ENCODE data around the gene CDH8. TPM values are rescaled to one million over a fixed set of nuclear protein-coding genes. Genes with fewer than 3 reads are reported as not detected.

The CDH8 gene
- total RNA-seq, 1 experiment from 2014 or later, result not detected

DNA sequence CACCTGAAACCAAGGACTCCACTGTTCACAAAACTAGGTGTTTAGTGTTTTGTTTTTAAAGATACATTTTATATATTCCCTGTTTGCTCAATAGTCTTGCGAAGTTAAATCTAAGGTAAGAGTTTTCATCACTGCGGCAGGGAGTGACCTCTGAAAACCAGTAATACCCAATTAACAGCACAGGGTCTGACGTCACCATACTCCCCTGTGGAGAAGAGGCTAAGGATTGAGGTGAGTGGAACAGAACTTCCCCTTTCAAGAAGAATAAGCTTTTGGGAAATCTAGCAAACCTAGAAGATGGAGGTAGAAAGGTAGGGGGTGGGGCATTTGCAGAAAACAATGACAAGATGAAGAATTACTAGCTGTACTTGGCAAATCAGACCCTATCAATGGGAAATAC, 120.7 kb downstream of the CDH8 start:
- H3K9me3 ChIP-seq, result no peaks in the 10 kb centered on the region
- no peaks in the 10 kb centered on the region for H3K27me3 ChIP-seq
- DNase-seq, result no peak
- no peak overlapping the region for H3K4me3 ChIP-seq
- H3K36me3 ChIP-seq, result no peaks in the 10 kb centered on the region

DNA sequence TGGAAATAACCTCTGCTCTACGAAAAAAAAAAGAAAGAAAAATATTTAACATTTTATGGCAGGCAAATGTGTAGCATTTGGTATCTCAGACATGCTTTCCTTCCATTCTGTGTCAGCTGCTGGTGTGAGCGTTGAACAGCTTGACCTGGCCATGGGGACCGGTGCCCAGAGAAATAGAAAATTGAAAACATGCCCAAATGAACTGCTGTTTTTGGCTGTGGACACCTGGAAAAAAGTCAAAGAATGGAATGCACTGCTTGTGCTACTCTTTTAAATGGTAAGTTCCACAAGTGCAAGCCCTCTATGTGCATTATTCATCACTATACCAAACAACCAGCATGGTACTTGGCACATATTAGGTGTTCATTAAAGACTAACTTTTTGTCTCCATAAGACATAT, 127.2 kb downstream of the CDH8 start:
- Histone ChIP-seq H3K9me3 (no peaks in the 10 kb centered on the region), H3K27me3 (no peaks in the 10 kb centered on the region), H3K36me3 (no peaks in the 10 kb centered on the region), H3K4me3 (no peak overlapping the region)
- DNase-seq, result peak; percentile 52

GRCh38 chr16:61908426-61908825, 127.8 kb downstream of the CDH8 start:
- no peak for DNase-seq
- Histone ChIP-seq H3K27me3 (no peaks in the 10 kb centered on the region), H3K9me3 (no peaks in the 10 kb centered on the region), H3K36me3 (no peaks in the 10 kb centered on the region), H3K4me3 (no peak overlapping the region)

GRCh38 chr16:61901689-61902088, 134.5 kb downstream of the CDH8 start:
- H3K4me3 ChIP-seq, result no peak overlapping the region
- DNase-seq, result no peak
- no peaks in the 10 kb centered on the region for H3K9me3 ChIP-seq
- H3K27me3 ChIP-seq, result no peaks in the 10 kb centered on the region
- no peaks in the 10 kb centered on the region for H3K36me3 ChIP-seq

DNA sequence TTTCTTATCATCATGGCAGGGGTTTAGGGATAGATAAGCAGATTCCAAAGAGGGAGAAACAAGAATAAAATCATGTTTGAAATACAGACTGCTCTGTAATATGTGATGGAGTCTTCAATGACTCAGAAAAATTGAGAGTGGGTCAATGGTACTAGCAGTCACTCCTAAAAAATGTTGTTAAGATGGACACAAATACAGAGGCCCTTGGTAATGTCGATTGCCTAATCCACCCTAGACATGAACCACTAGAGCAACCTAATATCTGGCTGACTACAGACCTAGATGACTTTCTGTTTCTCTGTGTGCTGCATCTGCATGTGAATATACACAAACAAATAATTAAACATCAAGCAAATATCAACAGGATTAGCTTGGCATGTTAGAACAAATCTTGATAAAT, 135.8 kb downstream of the CDH8 start:
- DNase-seq, result peak; percentile 21
- H3K36me3 ChIP-seq, result no peaks in the 10 kb centered on the region
- H3K9me3 ChIP-seq, result no peaks in the 10 kb centered on the region
- H3K27me3 ChIP-seq, result no peaks in the 10 kb centered on the region
- H3K4me3 ChIP-seq, result no peak overlapping the region

DNA sequence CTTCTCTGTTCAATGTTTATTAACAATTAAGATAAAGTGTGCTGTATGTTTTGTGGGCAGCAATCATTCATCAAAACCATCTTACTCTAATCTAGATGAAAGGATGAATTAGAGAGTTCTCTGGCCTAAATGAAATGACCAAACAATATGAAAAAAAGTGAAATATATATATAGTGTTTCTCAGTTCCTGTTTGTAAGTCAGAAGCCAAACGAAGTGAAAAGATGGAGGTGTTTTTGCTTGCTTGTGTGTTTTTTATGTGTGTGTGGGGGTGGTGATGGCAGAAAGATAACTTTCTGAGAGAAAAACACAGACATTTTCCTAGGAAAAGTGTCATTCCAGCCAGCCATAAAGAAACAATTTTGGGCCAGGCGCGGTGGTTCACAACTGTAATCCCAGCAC, 138.6 kb downstream of the CDH8 start:
- no peak for DNase-seq
- H3K36me3 ChIP-seq, result no peaks in the 10 kb centered on the region
- H3K4me3 ChIP-seq, result no peak overlapping the region
- no peaks in the 10 kb centered on the region for H3K27me3 ChIP-seq
- H3K9me3 ChIP-seq, result no peaks in the 10 kb centered on the region

GRCh38 chr16:61892531-61892930, 143.7 kb downstream of the CDH8 start:
- H3K36me3 ChIP-seq, result no peaks in the 10 kb centered on the region
- no peaks in the 10 kb centered on the region for H3K27me3 ChIP-seq
- no peak overlapping the region for H3K4me3 ChIP-seq
- H3K9me3 ChIP-seq, result no peaks in the 10 kb centered on the region
- DNase-seq, result no peak

- Histone ChIP-seq H3K36me3 (no peaks in the 10 kb centered on the region), H3K9me3 (no peaks in the 10 kb centered on the region), H3K27me3 (no peaks in the 10 kb centered on the region), H3K4me3 (no peak overlapping the region)
- DNase-seq, result no peak
These were observed 144.8 kb downstream of the CDH8 start for GRCh38 chr16:61891460-61891859.

DNA sequence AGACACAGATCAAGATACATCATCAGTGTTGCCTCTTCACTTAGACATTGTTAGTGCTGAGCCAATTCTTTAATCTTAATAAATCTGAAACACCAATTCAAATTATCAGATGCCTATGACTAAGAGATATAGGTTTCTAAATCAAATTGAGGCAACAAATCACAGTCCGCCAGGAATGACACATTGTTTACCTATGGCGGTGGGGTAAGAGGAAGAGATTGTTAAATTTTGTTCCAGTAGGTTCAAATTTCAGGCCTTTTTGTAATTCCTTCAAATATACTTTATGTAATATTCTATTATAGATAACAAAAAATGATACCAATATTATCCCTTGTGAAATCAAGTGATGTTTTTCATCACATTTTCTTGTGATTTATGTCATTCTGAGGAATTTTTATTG, 145.9 kb downstream of the CDH8 start:
- H3K36me3 ChIP-seq, result no peaks in the 10 kb centered on the region
- H3K9me3 ChIP-seq, result no peaks in the 10 kb centered on the region
- H3K27me3 ChIP-seq, result no peaks in the 10 kb centered on the region
- H3K4me3 ChIP-seq, result no peak overlapping the region
- no peak for DNase-seq

GRCh38 chr16:61887903-61888302, 148.3 kb downstream of the CDH8 start:
- no peaks in the 10 kb centered on the region for H3K27me3 ChIP-seq
- no peaks in the 10 kb centered on the region for H3K36me3 ChIP-seq
- no peak overlapping the region for H3K4me3 ChIP-seq
- peak; percentile 60 for DNase-seq
- no peaks in the 10 kb centered on the region for H3K9me3 ChIP-seq

- Histone ChIP-seq H3K4me3 (no peak overlapping the region), H3K9me3 (no peaks in the 10 kb centered on the region), H3K36me3 (no peaks in the 10 kb centered on the region), H3K27me3 (no peaks in the 10 kb centered on the region)
- DNase-seq, result no peak
These were observed 150.9 kb downstream of the CDH8 start for GRCh38 chr16:61885343-61885742.

- no peaks in the 10 kb centered on the region for H3K9me3 ChIP-seq
- no peak overlapping the region for H3K4me3 ChIP-seq
- no peaks in the 10 kb centered on the region for H3K36me3 ChIP-seq
- no peak for DNase-seq
- H3K27me3 ChIP-seq, result no peaks in the 10 kb centered on the region
These were observed 156.9 kb downstream of the CDH8 start for GRCh38 chr16:61879306-61879705.

GRCh38 chr16:61877436-61877835, 158.8 kb downstream of the CDH8 start:
- Histone ChIP-seq H3K9me3 (no peaks in the 10 kb centered on the region), H3K36me3 (no peaks in the 10 kb centered on the region), H3K4me3 (no peak overlapping the region), H3K27me3 (no peaks in the 10 kb centered on the region)
- no peak for DNase-seq

- Histone ChIP-seq H3K36me3 (no peaks in the 10 kb centered on the region), H3K27me3 (no peaks in the 10 kb centered on the region), H3K9me3 (no peaks in the 10 kb centered on the region), H3K4me3 (no peak overlapping the region)
- no peak for DNase-seq
These were observed 163.5 kb downstream of the CDH8 start for GRCh38 chr16:61872778-61873119.

DNA sequence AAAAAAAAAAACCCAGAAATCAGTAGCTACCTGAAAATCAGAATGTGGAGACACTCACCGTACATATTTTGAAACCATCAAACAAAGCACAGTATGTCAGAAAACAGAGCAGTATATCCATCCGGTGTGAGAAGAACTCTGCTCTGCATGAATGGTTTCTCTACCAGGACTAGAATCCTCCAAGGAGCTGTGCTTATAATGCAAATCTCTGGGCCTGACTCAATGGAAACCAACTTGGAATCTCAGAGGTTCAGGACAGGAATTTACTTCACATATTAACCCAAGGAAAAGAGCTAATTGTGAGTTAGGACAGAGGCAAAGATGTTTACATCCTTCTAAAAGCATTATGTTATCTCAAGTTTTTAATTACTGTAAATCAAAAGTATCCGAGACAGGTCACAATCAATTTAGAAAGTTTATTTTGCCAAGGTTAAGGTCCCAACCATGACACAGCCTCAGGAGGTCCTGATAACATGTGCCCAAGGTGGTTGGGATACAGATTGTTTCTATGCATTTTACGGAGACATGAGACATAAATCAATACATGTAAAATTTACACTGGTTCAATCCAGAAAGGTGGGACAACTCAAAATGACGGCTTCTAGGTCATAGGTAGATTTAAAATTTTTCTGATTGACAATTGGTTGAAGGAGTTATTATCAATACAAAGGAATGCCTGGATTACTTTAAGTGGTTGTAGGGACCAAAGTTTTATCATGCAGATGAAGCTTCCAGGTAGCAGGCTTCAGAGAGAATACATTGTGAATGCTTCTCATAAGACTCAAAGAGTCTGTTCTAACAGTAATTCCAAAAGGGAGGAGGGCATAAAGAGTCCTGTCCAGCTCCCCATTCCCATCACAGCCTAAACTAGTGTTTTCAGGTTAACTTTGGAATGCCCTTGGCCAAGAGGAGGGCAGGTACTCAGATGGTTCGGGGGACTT, 164.1 kb downstream of the CDH8 start:
- no peak for DNase-seq
- no peaks in the 10 kb centered on the region for H3K9me3 ChIP-seq
- no peak overlapping the region for H3K4me3 ChIP-seq
- H3K27me3 ChIP-seq, result no peaks in the 10 kb centered on the region
- no peaks in the 10 kb centered on the region for H3K36me3 ChIP-seq

DNA sequence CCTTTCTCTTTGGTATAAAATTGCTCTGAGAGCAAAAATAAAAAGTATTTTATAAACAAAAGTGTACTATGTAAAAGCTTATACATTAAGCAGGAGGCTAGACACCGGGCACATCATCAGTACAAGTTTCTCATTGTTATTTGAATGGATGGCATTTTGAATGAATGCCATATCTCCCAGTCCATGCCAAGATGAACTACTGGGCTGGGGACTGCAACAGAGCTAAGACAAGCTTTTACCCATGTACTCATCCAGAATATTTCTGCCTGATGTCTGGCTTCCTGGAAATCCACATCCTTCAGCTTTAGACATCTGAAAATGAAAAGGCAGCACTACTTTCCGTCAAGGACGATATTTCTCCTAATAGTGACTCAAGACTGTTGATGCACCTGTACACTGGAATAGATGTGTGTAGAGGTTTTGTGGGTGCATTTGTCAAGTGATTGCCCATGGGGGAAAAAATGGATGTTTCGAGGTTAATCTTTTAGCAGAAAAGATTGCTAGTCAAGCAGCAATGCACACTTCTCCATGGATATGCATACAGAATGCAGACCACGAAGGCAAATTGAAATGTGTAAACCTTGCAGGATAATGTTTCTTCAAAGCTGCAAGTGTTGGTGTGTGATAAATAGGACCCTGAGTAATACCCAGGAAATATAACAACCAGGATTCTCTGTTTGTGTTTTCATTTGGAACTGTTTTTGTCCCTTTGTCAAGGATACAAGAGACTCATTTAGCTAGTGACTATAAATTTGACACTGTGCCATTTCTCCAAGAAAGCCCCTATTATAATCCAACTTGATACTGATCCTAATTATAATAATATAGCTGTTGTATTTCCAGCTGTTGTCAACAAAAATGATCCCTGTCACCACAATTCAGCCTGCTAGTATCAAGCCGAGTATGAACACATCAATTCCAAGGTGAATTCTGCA, 173.8 kb downstream of the CDH8 start:
- no peaks in the 10 kb centered on the region for H3K9me3 ChIP-seq
- H3K36me3 ChIP-seq, result no peaks in the 10 kb centered on the region
- H3K27me3 ChIP-seq, result no peaks in the 10 kb centered on the region
- DNase-seq, result no peak
- H3K4me3 ChIP-seq, result no peak overlapping the region

DNA sequence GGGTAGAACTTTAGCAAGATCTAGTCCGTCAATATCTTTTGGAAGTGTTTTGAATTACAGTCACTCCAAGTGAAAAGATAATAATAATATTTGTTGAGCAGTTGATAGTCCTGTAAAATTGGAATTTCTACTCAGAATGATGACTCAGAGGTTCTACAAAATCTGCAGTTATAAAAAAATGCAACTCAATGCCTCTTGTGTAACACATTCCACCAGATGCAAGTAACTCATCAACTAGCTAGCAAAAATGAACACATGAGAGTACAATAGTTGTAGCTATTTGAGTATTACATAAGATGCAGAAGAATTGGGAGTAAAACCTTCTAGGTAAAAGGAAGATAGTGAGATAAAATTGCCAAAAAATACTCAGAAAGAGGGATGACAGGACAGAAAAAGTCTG, 177.2 kb downstream of the CDH8 start:
- Histone ChIP-seq H3K36me3 (no peaks in the 10 kb centered on the region), H3K27me3 (no peaks in the 10 kb centered on the region), H3K9me3 (no peaks in the 10 kb centered on the region), H3K4me3 (no peak overlapping the region)
- no peak for DNase-seq

Measured in MG63 (cell line).